ES-I3 (cell line): ENCODE results near the gene MCTS1.
"Not testable (repeated sequence)": the region's sequence is repeated elsewhere in the genome, so short reads cannot be mapped to it uniquely, and the experiment has no call there.

Source experiments
- H3K36me3 ChIP-seq: 2 replicates; pipeline ENCODE4 v1.6.1; 2013; ENCODE audit warnings: mild to moderate bottlenecking, low read length, control low read depth, moderate library complexity; ENCODE audit not compliant: insufficient read depth
- H3K4me1 ChIP-seq: 2 replicates; pipeline ENCODE4 v1.6.1; 2013; ENCODE audit warnings: mild to moderate bottlenecking, control low read depth, low read length; ENCODE audit not compliant: insufficient read depth
- H3K9ac ChIP-seq: 2 replicates; pipeline ENCODE4 v1.6.1; 2013; ENCODE audit warnings: low read depth, mild to moderate bottlenecking, low read length, moderate library complexity
- H3K9me3 ChIP-seq: 2 replicates; pipeline ENCODE4 v1.6.1; 2013; ENCODE audit warnings: mild to moderate bottlenecking, low read length, moderate library complexity; ENCODE audit not compliant: control insufficient read depth, insufficient read depth

Gene MCTS1

DNA sequence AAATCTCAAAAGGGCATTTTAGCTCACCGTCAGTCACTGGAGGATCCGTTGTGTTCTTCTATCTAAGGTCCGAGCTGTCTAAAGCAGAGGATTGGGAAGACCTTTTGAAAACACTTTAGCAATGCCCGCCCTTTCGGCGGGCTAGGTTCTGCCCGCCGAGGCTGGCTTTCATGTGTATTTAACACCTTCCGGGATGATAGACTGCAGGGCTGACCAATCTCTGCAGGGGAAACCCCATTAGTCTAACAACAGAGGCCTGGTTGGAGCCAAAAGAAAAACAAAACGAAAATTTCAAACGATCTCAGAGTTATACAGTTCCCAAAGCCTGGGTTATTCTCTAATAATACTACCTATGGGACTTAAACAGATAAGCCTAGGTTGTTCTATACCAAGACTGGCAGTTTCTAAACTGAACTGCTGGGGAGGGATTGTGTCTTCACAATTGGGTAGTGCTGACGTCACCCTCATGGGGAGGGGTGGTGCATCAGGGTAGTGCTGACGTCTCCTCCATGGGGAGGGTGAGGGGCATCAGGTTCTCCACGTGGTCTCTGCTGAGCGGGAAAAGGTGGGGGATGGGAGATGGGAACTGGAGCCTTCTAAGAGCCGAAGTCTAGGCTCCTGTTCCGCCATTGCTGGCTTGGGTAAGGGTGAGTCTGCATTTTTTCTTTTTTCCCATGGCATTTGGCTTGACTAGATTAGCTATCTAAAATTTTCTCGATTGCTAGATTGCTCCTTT, 28.4 kb upstream of the MCTS1 start:
- Histone ChIP-seq H3K9me3 (no peaks in the 10 kb centered on the region), H3K4me1 (peaks cover 3% of the 10 kb centered on the region; the same call in 1 of the 2 replicates), H3K36me3 (no peaks in the 10 kb centered on the region), H3K9ac (peak overlapping the region; percentile 26; the same call in 1 of the 2 replicates)

DNA sequence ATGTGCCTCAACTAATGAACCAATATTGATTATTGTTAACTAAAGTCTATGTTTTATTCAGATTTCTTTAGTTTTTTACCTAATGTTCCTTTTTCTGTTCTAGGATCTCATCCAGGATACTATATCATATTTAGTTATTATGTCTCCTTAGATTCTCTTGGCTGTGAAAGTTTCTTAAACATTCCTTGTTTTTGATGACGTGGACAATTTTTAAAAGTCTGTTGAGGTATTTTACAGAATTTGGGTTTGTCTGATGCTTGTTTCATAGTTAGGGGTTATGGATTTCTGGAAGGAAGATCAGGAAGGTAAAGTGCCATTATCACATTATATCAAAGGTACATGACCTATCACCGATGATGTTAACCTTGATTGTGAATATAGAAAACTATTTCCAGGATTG, 18.2 kb upstream of the MCTS1 start:
- Histone ChIP-seq H3K4me1 (no peaks in the 10 kb centered on the region), H3K9me3 (no peaks in the 10 kb centered on the region), H3K9ac (no peak overlapping the region), H3K36me3 (no peaks in the 10 kb centered on the region)

DNA sequence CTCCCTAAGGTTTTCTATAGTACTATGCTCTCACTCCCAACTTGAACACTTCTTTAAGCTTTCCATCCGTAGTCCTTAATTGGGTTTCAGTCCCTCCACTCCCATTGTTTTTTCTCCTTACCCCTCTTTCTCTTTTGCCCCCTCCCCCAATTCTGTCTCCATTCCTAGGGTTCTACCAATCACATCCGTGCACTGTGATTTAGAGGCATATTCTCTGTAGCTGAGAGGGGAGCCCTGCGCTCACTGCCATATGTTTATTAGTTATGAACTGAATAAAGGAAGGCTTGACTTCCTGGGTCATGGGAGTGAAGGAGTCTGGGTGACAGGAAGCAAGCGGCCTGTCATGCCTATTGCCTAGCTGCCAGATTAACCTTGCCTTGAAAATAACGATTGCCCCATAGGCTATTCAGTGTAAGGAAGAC, 471 bp downstream of the MCTS1 start:
- no peaks in the 10 kb centered on the region for H3K9me3 ChIP-seq
- H3K4me1 ChIP-seq, result no peaks in the 10 kb centered on the region
- H3K9ac ChIP-seq, result peak overlapping the region; percentile 76; the same call in 1 of the 2 replicates
- H3K36me3 ChIP-seq, result peaks cover 7% of the 10 kb centered on the region

DNA sequence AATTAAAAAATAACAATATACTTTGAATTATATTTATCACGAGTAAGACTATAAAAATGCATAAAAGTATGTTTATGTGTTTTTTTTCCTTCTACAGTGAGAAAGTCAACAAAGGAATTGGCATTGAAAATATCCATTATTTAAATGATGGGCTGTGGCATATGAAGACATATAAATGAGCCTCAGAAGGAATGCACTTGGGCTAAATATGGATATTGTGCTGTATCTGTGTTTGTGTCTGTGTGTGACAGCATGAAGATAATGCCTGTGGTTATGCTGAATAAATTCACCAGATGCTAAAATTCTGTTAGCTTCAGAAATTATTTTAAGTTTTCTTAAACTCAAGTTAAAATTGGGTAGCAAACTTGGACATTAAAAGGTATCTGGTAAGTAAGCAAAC, 8.2 kb downstream of the MCTS1 start:
- Histone ChIP-seq H3K9me3 (no peaks in the 10 kb centered on the region), H3K36me3 (peaks cover 7% of the 10 kb centered on the region), H3K9ac (no peak overlapping the region), H3K4me1 (no peaks in the 10 kb centered on the region)

DNA sequence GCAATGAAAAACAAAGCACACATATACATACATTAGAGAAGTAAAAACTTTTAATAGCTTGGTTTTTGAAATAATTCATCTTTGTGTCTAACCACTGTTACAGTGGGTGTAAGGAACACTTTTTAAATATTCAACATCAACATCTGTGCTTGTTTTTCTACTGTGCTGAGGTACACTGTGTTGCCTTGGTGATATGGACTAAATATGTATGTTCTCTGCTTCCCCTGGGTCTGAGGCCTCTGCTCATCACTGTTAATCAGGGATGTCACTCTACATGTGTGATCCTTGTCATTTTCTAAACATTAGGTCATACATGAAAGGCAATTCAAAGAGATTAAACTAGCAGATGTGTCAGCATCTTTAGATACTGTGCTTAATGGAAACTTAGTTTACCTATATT, 10.9 kb downstream of the MCTS1 start:
- Histone ChIP-seq H3K9me3 (no peaks in the 10 kb centered on the region), H3K4me1 (no peaks in the 10 kb centered on the region), H3K9ac (no peak overlapping the region), H3K36me3 (no peaks in the 10 kb centered on the region; the same call in 1 of the 2 replicates)

DNA sequence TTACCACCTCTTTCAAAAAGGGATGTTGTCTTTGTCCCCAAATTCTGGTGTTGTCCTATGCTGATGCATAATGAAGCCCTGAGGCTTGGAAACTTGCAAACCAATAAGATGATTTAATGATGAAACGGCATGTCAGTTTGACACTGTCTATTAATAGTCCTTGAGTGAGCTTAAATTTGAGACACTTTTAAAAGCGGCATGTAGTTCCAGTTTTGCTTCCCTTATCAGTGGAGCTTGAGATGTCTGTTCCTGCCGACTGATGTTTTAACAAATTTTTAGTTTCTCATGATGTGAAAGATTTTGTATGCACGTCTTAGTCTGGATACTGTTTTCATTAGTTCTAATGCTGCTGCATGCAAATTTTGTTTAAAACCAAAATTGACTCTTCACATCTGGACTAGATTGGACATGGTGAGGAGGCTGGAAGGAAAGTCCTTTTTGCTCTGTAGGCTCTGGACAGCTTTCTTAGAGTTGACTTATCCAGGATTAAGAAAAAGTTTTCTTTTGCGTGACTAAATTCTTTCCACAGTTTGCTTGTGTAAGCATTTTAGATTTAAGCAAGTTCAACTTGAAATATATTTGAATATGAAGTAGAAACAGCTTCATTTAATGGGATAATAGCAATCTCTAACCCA, 14.2 kb downstream of the MCTS1 start:
- H3K9ac ChIP-seq, result no peak overlapping the region
- no peaks in the 10 kb centered on the region; the same call in 1 of the 2 replicates for H3K36me3 ChIP-seq
- no peaks in the 10 kb centered on the region for H3K9me3 ChIP-seq
- no peaks in the 10 kb centered on the region for H3K4me1 ChIP-seq

DNA sequence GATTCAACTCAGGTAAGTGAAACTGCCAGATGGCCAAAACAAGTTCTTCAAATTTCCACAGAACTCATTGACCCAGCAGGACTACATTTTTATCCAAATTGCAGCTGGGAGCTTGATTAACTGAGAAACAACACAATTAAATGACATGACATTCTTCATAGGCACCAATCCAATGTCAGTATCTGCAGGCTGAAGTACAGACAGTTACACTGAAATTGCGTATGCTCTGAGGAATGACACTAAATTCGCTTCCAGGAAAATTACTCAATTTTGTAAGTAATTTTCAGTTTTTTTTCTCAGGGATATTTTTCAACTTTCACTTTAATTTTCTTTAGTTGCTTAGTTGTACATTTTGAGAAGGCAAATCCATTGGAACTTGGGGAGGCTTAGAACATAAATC, 21.5 kb downstream of the MCTS1 start:
- no peak overlapping the region for H3K9ac ChIP-seq

DNA sequence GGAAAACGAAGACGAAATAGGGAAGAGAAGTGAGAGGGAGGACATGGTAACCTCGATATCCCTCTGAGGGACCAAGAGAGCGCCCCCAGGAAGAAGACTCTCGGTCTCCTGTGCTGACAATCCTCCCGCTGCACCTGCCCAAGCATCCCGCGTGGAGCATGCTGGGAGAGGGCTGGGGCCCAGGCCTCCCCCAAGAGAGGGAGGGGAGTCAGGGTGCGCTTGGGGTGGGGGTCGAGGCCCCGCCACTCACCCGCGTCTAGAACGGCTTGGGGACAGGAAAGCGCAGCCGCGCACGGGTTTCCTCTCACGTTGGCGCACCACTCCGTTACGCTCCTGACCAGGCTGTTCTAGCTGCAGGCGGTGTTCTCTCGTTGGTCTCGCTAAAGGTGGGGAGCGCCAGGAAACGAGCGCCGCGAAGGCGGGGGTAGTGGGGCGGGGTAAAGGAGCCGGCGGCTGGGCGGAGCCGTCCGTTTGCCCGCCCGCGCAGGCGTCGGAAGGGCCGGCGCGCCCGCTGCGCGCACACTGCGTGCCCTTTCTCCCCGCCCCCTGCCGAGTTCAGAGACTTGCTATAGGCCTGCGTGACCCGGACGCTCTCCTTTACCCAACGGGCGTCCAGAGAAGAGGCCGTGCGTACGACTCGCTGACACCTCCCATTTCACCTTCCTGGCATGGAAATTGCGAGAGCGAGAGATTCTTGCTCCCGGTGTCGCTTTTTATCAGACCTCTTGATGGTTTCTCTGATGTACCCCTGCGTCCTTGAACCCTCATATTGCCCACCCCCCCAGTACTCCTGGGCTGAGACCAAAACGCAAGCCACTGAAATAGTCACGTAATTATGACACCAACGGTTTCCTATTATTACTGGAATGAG, 26.0 kb downstream of the MCTS1 start, which contains the start of gene C1GALT1C1:
Gene C1GALT1C1 (minus strand): TSS at position 388 of the 871 bp plus-strand sequence. CDS start 2,888 bp downstream, outside the sequence.
- no peaks in the 10 kb centered on the region for H3K9me3 ChIP-seq
- peak within 1 kb of the TSS; percentile 69 for H3K9ac ChIP-seq
- no peaks in the 10 kb centered on the region for H3K4me1 ChIP-seq
- H3K36me3 ChIP-seq, result no peaks in the 10 kb centered on the region

More for the DNA sequence above, 21.5 kb downstream of the MCTS1 start:
- Histone ChIP-seq H3K4me1 (no peaks in the 10 kb centered on the region), H3K9me3 (no peaks in the 10 kb centered on the region), H3K36me3 (no peaks in the 10 kb centered on the region)

DNA sequence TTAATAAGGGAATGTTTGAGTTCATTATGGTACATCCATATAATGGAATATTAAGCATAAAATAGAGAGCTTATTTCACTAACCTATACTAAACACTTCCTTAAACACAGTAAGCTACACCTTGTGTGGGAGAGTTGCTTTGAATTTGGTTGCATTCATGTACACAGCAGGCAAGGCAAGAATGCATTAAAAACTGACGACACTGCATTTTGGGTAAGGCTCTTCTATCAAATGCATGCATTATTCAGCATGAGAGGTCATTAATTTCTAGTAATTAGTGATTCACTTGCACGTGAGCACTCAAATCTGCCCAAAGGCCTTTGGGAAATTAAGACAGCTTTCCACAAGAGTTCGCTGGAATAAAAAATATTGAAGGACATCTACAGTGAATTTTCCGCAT, 34.7 kb downstream of the MCTS1 start:
- Histone ChIP-seq H3K9me3 (no peaks in the 10 kb centered on the region), H3K4me1 (no peaks in the 10 kb centered on the region), H3K9ac (no peak overlapping the region), H3K36me3 (no peaks in the 10 kb centered on the region)

DNA sequence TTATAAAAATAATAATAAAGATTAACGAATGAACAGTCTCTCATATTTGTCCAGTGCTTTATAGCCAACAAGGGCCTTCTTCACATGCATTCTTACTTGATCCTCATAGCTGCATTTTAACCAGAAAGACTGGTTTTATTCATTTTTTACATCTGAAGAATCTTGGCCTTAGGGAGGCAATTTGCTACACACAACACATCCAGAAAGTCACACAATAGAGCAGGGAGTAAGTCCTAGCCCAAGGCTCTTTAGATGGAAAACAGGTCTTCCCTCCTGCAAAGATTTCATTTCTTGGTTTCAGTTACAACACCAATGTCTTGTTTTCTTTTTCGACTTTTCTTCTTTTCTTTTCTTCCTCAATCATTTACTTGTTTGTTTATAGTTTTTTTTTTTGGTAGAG, 39.0 kb downstream of the MCTS1 start:
- no peaks in the 10 kb centered on the region for H3K9me3 ChIP-seq

DNA sequence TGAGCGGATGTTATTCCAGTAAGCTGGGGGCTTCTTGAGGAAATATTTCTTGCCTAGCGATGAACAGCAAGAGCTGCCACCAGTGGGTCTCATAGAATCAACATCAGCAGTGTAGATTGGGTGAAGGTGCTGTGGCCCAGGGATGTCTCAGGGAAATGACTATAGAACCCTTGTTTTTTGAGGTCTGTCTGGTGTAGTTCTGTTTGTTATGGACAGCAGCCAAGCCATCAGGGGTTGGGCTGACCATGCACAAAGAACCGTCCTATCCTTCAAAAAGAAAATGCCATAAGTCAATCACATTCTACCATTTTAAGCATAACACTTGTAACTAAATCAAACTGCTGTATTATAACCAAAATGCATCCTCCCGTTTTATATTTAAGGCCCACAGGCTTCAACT, 43.2 kb downstream of the MCTS1 start:
- Histone ChIP-seq H3K36me3 (no peaks in the 10 kb centered on the region), H3K9me3 (no peaks in the 10 kb centered on the region), H3K9ac (no peak overlapping the region), H3K4me1 (no peaks in the 10 kb centered on the region)

More for the DNA sequence above, 39.0 kb downstream of the MCTS1 start:
- Histone ChIP-seq H3K9ac (no peak overlapping the region), H3K36me3 (no peaks in the 10 kb centered on the region), H3K4me1 (no peaks in the 10 kb centered on the region)

DNA sequence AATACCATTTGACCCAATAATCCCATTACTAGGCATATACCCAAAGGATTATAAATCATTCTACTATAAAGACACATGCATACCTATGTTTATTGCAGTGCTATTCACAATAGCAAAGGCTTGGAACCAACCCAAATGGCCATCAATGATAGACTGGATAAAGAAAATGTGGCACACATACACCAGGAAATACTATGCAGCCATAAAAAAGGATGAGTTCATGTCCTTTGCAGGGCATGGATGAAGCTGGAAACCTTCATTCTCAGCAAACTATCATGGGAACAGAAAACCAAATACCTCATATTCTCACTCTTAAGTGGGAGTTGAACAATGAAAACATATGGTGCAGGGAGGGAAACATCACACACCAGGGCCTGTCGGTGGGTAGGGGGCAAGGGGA, 48.4 kb downstream of the MCTS1 start:
- not testable (repeated sequence) for H3K4me1 ChIP-seq, H3K9me3 ChIP-seq, H3K36me3 ChIP-seq, H3K9ac ChIP-seq

DNA sequence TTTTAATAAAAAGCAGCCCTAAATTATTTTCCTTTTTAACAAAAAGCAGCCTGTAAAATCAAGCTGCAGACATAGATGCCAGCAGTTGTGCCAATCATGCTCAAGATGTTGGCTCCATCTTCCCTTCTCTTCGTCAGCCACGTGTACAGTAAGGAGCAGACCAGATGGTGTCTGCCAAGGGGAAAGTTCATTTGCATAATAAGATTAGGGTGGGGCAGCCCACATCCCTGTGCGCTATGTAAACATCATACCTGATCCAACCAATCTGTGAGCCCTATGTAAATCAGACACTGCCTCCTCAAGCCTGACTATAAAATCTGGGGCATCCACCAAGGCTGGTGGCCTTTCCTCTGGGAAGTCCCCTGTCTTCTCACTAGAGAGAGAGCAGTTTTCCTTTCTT, 49.1 kb downstream of the MCTS1 start:
- Histone ChIP-seq H3K4me1 (no peaks in the 10 kb centered on the region), H3K9me3 (no peaks in the 10 kb centered on the region), H3K36me3 (no peaks in the 10 kb centered on the region), H3K9ac (no peak overlapping the region)

DNA sequence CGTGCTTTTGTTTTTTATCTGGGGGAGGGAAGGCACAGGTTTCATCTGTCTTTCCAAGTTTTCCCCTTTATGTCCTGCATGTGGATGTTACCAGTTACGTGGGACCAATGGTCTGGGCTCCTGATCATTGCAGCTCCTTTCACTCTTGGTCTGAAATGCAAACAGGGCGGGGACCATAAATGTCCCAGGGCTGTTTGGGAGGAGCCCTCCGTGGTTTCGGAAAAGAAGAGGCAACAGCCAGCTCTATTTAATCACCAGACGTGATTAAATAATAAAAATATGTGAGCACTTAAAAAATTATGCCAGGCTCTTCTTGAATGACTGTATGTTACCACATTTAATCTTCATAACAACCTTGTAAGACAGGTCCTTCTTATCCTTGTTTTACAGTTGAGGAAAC, 56.7 kb downstream of the MCTS1 start:
- peaks cover 16% of the 10 kb centered on the region for H3K4me1 ChIP-seq
- no peaks in the 10 kb centered on the region for H3K36me3 ChIP-seq
- no peak overlapping the region for H3K9ac ChIP-seq
- no peaks in the 10 kb centered on the region for H3K9me3 ChIP-seq
